Vagina (tissue), 2 donors: ENCODE data around the gene CEP152. TPM values are rescaled to one million over a fixed set of nuclear protein-coding genes. Genes with fewer than 3 reads are reported as not detected.

Experiments
- DNase-seq, 2 donors: peaks; one replicate each; pipeline ENCODE4 v3.0.0-alpha.2; 2017; ENCODE audit errors: extremely low spot score in 2 of 2
- H3K27ac ChIP-seq: fragments of 200-600 bp; sonication (generic); one replicate; pipeline ENCODE4 v1.5.1; 2019
- H3K27me3 ChIP-seq: fragments of 200-600 bp; sonication (generic); one replicate; pipeline ENCODE4 v1.5.1; 2019
- H3K36me3 ChIP-seq, 2 donors: fragments of 200-600 bp; sonication (generic); one replicate each; pipeline ENCODE4 v1.5.1; 2017 to 2019
- H3K4me1 ChIP-seq: fragments of 200-600 bp; sonication (generic); one replicate; pipeline ENCODE4 v1.5.1; 2019
- H3K4me3 ChIP-seq, 2 donors: fragments of 200-600 bp; sonication (generic); 1 replicate in 1 of 2; 2 replicates in 1 of 2; pipeline ENCODE4 v1.5.1; 2016 to 2019
- H3K9me3 ChIP-seq: fragments of 200-600 bp; sonication (generic); one replicate; pipeline ENCODE4 v1.5.1; 2019
- POLR2A ChIP-seq, 2 donors: fragments of 450-650 bp; IDR thresholded peaks; one replicate each; pipeline ENCODE4 v1.6.1; 2017; ENCODE audit warnings: antibody characterized with exemption in 2 of 2, mild to moderate bottlenecking in 2 of 2, moderate library complexity in 2 of 2
- POLR2AphosphoS5 ChIP-seq, 2 donors: sonication (generic); formaldehyde crosslinking; IDR thresholded peaks; one replicate each; pipeline ENCODE4 v1.9.0; 2017; ENCODE audit warnings: antibody characterized with exemption in 2 of 2, mild to moderate bottlenecking in 2 of 2, low read depth in 1 of 2; ENCODE audit not compliant: insufficient read depth in 1 of 2
- intact Hi-C: fragments of 100-400 bp; cut with DNase I; formaldehyde crosslinking; loops from one replicate; pipeline ENCODE4 v1.15.1; 2023
- total RNA-seq: library from RNA; depleted of rRNA; stranded (reverse); fragments of >200 nt; gene quantifications from one replicate; pipeline ENCODE4 v1.2.3, GENCODE V29; 2016
- TF ChIP-seq, protein P1 (sequence below), 3 experiments: fragments of 450-650 bp in 2 of 3; fragments of 200-600 bp in 1 of 3; sonication (generic) in 1 of 3; IDR thresholded peaks; one replicate each; pipeline ENCODE4 v1.5.1; 2017 to 2019; ENCODE audit warnings: antibody characterized with exemption in 3 of 3, mild to moderate bottlenecking in 2 of 3, moderate library complexity in 2 of 3

Gene CEP152
- total RNA-seq, 1 donor from 2014 or later, result 4.4 TPM

DNA sequence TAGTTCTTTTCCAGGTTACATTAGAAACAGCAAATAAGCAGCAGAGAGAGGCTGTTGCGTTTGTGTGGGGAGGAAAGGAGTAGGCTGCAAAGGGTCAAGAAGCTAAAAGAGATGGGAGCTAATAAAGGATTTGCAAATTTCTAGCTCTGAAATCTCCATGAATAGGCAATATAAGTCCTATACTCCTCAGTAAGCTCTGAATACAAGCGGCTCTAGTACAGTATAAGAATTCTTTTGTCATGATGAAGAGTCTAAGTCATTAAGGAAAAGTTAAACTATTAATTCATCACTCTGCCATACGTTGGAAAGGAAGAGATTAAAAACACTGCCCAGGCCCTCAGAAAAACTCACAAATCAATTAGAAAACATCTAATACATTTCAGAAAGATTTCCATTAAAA lies 59.3 kb downstream of the CEP152 start:
- intact Hi-C loops, result no loop called here
- Histone ChIP-seq H3K27ac (no peak overlapping the region), H3K4me3 (no peak overlapping the region), H3K36me3 (no peaks in the 10 kb centered on the region), H3K9me3 (no peaks in the 10 kb centered on the region), H3K4me1 (no peaks in the 10 kb centered on the region), H3K27me3 (no peaks in the 10 kb centered on the region)
- no peak for DNase-seq
- TF ChIP-seq POLR2AphosphoS5 (IDR thresholded peaks at IDR 0.05; ENCODE audit: insufficient read depth in 1 of 2, low read depth in 1 of 2), result no peak
- no peak for TF ChIP-seq POLR2A (IDR thresholded peaks at IDR 0.05)
- TF ChIP-seq, protein P1, sequence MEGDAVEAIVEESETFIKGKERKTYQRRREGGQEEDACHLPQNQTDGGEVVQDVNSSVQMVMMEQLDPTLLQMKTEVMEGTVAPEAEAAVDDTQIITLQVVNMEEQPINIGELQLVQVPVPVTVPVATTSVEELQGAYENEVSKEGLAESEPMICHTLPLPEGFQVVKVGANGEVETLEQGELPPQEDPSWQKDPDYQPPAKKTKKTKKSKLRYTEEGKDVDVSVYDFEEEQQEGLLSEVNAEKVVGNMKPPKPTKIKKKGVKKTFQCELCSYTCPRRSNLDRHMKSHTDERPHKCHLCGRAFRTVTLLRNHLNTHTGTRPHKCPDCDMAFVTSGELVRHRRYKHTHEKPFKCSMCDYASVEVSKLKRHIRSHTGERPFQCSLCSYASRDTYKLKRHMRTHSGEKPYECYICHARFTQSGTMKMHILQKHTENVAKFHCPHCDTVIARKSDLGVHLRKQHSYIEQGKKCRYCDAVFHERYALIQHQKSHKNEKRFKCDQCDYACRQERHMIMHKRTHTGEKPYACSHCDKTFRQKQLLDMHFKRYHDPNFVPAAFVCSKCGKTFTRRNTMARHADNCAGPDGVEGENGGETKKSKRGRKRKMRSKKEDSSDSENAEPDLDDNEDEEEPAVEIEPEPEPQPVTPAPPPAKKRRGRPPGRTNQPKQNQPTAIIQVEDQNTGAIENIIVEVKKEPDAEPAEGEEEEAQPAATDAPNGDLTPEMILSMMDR (IDR thresholded peaks at IDR 0.05), result no peak

DNA sequence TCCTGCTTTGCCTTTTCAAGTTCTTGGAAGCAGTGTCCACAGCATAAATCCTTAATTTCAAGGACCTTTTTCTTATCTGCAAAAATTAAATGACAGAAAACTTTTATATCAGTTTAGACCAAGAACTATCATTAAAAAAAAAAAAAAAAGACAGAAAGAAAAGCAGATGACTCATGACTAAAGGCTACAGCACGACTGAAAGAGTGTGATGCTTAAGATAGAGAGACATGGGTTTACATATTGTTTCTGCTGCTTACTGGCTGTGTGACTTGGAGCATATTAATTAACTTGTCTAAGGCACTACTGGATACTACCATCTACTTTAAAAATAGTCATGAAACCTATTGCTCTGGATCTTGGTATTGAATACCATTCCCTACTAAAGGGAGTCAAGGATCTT lies 62.3 kb downstream of the CEP152 start:
- Histone ChIP-seq H3K27me3 (no peaks in the 10 kb centered on the region), H3K9me3 (no peaks in the 10 kb centered on the region), H3K27ac (no peak overlapping the region), H3K4me1 (no peaks in the 10 kb centered on the region), H3K4me3 (no peak overlapping the region), H3K36me3 (no peaks in the 10 kb centered on the region)
- DNase-seq, result no peak
- TF ChIP-seq, protein P1 (IDR thresholded peaks at IDR 0.05), result no peak
- no peak for TF ChIP-seq POLR2AphosphoS5 (IDR thresholded peaks at IDR 0.05; ENCODE audit: insufficient read depth in 1 of 2, low read depth in 1 of 2)
- TF ChIP-seq POLR2A (IDR thresholded peaks at IDR 0.05), result no peak
- intact Hi-C loops, result no loop called here

DNA sequence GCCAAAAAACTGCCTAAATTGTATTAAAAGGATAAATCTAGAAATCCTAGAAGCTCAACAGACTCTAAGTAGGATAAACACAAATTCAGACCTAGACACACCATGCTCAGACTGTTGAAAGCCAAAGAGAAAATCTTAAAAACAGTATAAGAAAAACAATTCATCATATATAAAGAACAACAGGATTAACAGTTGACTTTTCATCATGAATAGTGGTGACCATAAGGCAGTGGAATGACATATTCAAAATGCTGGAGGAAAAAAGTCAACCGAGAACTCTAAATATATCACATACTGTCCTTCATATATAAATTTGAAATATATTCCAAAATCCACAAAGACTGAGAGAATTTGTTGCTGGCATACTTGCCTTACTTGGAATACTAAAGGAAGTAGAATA lies 77.3 kb downstream of the CEP152 start:
- TF ChIP-seq, protein P1 (IDR thresholded peaks at IDR 0.05), result no peak
- TF ChIP-seq POLR2A (IDR thresholded peaks at IDR 0.05) (no peak), POLR2AphosphoS5 (IDR thresholded peaks at IDR 0.05; ENCODE audit: insufficient read depth in 1 of 2, low read depth in 1 of 2) (no peak)
- H3K4me3 ChIP-seq, result no peak overlapping the region
- no peaks in the 10 kb centered on the region for H3K27me3 ChIP-seq
- no peak overlapping the region for H3K27ac ChIP-seq
- H3K9me3 ChIP-seq, result no peaks in the 10 kb centered on the region
- no peaks in the 10 kb centered on the region for H3K36me3 ChIP-seq
- H3K4me1 ChIP-seq, result no peaks in the 10 kb centered on the region
- DNase-seq, result no peak
- intact Hi-C loops, result no loop called here

DNA sequence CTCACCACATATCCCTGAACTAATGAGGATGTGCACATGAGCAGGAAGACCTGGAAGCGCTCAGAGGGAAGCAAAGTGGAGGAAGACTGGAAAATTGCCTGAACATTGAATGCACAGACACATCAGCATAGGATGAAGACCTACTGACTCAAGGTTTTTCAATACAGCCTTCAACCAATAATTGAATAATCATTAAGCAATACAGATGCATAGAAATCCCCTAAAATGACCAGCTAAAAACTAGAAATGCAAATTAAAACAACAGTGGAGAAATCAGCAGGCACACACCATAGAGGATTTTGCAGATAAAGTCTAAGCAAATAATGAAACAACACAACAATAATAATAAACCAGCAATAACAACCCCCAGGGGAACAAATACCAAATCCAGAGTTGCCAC lies 80.4 kb downstream of the CEP152 start:
- DNase-seq, result no peak
- H3K27me3 ChIP-seq, result no peaks in the 10 kb centered on the region
- no peaks in the 10 kb centered on the region for H3K9me3 ChIP-seq
- H3K27ac ChIP-seq, result no peak overlapping the region
- no peak overlapping the region for H3K4me3 ChIP-seq
- no peaks in the 10 kb centered on the region for H3K4me1 ChIP-seq
- no peak for TF ChIP-seq POLR2AphosphoS5 (IDR thresholded peaks at IDR 0.05; ENCODE audit: insufficient read depth in 1 of 2, low read depth in 1 of 2)
- TF ChIP-seq, protein P1 (IDR thresholded peaks at IDR 0.05), result no peak
- TF ChIP-seq POLR2A (IDR thresholded peaks at IDR 0.05), result no peak
- H3K36me3 ChIP-seq, result no peaks in the 10 kb centered on the region
- intact Hi-C loops, result no loop called here

DNA sequence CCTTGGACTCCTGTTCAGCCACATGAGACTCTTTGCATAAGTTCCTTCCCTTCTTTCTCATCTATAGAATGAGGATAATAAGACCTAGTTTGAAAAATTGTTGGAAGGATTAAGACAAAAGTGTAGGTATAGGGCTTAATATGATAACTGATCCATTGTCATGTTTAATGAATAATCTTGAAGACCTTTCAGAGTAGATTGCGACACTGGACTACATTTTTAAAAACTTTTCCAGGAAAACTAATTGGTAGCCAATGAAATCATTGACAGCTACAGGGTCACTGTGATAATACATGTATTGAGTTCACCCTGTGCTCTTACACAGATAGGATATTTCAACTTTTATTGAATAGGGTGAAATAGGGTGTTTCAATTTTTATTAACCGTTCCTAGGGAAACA lies 86.9 kb downstream of the CEP152 start:
- no peaks in the 10 kb centered on the region for H3K36me3 ChIP-seq
- no peaks in the 10 kb centered on the region for H3K27me3 ChIP-seq
- no peak overlapping the region for H3K4me3 ChIP-seq
- H3K27ac ChIP-seq, result no peak overlapping the region
- no peak for TF ChIP-seq POLR2A (IDR thresholded peaks at IDR 0.05)
- TF ChIP-seq POLR2AphosphoS5 (IDR thresholded peaks at IDR 0.05; ENCODE audit: insufficient read depth in 1 of 2, low read depth in 1 of 2), result no peak
- TF ChIP-seq, protein P1 (IDR thresholded peaks at IDR 0.05), result no peak
- DNase-seq, result no peak
- no peaks in the 10 kb centered on the region for H3K4me1 ChIP-seq
- H3K9me3 ChIP-seq, result no peaks in the 10 kb centered on the region
- intact Hi-C loops, result no loop called here
